Measurements from ENCODE around the gene CTSL.

CTSL gene

GRCh38 chr9:87686520-87687090 is 39.3 kb upstream of the CTSL start:
- TF ChIP-seq, protein P1, sequence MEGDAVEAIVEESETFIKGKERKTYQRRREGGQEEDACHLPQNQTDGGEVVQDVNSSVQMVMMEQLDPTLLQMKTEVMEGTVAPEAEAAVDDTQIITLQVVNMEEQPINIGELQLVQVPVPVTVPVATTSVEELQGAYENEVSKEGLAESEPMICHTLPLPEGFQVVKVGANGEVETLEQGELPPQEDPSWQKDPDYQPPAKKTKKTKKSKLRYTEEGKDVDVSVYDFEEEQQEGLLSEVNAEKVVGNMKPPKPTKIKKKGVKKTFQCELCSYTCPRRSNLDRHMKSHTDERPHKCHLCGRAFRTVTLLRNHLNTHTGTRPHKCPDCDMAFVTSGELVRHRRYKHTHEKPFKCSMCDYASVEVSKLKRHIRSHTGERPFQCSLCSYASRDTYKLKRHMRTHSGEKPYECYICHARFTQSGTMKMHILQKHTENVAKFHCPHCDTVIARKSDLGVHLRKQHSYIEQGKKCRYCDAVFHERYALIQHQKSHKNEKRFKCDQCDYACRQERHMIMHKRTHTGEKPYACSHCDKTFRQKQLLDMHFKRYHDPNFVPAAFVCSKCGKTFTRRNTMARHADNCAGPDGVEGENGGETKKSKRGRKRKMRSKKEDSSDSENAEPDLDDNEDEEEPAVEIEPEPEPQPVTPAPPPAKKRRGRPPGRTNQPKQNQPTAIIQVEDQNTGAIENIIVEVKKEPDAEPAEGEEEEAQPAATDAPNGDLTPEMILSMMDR (IDR thresholded peaks at IDR 0.05; ENCODE audit: low read depth, low read length): no peak
- in situ Hi-C loops (cut with HindIII; ENCODE audit: low sequenced_read_pairs): no loop called here
- H3K4me3 ChIP-seq (ENCODE audit: low read depth, low read length): no peak overlapping the region
- DNase-seq (ENCODE audit: low read depth, low spot score): no peak

GRCh38 chr9:87687207-87687606 is 38.7 kb upstream of the CTSL start:
- in situ Hi-C loops (cut with HindIII; ENCODE audit: low sequenced_read_pairs): no loop called here
- no peak for DNase-seq (ENCODE audit: low read depth, low spot score)
- TF ChIP-seq, protein P1 (IDR thresholded peaks at IDR 0.05; ENCODE audit: low read depth, low read length): no peak
- H3K4me3 ChIP-seq (ENCODE audit: low read depth, low read length): no peak overlapping the region

- in situ Hi-C loops (cut with HindIII; ENCODE audit: low sequenced_read_pairs): no loop called here
- DNase-seq (ENCODE audit: low read depth, low spot score): no peak
- TF ChIP-seq, protein P1 (IDR thresholded peaks at IDR 0.05; ENCODE audit: low read depth, low read length): no peak
- no peak overlapping the region for H3K4me3 ChIP-seq (ENCODE audit: low read depth, low read length)
These were observed 31.6 kb upstream of the CTSL start for GRCh38 chr9:87694236-87694755.

- in situ Hi-C loops (cut with HindIII; ENCODE audit: low sequenced_read_pairs): no loop called here
- no peak for DNase-seq (ENCODE audit: low read depth, low spot score)
These were observed 30.4 kb upstream of the CTSL start for GRCh38 chr9:87695523-87695922.

DNA sequence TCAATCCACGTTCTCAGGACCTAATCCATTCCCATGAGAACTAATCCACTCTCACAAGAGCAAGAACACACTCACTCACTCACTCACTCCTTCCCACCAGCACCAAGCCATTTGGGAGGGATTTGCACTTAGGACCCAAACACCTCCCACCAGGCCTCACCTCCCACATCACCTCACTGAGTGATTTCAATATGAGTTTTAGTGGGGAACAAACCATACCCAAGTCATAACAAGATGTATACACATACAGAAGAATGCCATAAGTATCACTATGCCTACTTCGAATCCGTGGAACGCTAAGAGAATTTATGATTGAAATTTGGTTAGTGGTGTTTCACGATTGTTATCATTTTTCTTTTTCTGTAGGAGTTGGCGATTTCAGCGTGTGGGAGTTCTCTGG is 29.3 kb upstream of the CTSL start:
- in situ Hi-C loops (cut with HindIII; ENCODE audit: low sequenced_read_pairs): no loop called here
- no peak overlapping the region for H3K4me3 ChIP-seq (ENCODE audit: low read depth, low read length)
- no peak for DNase-seq (ENCODE audit: low read depth, low spot score)
- TF ChIP-seq, protein P1 (IDR thresholded peaks at IDR 0.05; ENCODE audit: low read depth, low read length): no peak

More at GRCh38 chr9:87695523-87695922, 30.4 kb upstream of the CTSL start:
- no peak overlapping the region for H3K4me3 ChIP-seq (ENCODE audit: low read depth, low read length)
- TF ChIP-seq, protein P1 (IDR thresholded peaks at IDR 0.05; ENCODE audit: low read depth, low read length): no peak

- H3K4me3 ChIP-seq (ENCODE audit: low read depth, low read length): no peak overlapping the region
- DNase-seq (ENCODE audit: low read depth, low spot score): no peak
- TF ChIP-seq, protein P1 (IDR thresholded peaks at IDR 0.05; ENCODE audit: low read depth, low read length): no peak
- in situ Hi-C loops (cut with HindIII; ENCODE audit: low sequenced_read_pairs): no loop called here
These were observed 27.7 kb upstream of the CTSL start for GRCh38 chr9:87698069-87698809.

All from astrocyte of the spinal cord (primary cell).